GM19395 (cell line): ENCODE results near the gene PLD6.
A peak's percentile ranks its signal among the peaks of the same experiment; 100 is the strongest.
"Not testable (repeated sequence)": the region's sequence is repeated elsewhere in the genome, so short reads cannot be mapped to it uniquely, and the experiment has no call there.

Experiments
- ATAC-seq: cut with Tn5 transposase; IDR thresholded peaks from one replicate; pipeline ENCODE4 v1.9.1; 2021; ENCODE audit warnings: mild to moderate bottlenecking, moderate library complexity; ENCODE audit not compliant: unreplicated experiment

Gene PLD6

DNA sequence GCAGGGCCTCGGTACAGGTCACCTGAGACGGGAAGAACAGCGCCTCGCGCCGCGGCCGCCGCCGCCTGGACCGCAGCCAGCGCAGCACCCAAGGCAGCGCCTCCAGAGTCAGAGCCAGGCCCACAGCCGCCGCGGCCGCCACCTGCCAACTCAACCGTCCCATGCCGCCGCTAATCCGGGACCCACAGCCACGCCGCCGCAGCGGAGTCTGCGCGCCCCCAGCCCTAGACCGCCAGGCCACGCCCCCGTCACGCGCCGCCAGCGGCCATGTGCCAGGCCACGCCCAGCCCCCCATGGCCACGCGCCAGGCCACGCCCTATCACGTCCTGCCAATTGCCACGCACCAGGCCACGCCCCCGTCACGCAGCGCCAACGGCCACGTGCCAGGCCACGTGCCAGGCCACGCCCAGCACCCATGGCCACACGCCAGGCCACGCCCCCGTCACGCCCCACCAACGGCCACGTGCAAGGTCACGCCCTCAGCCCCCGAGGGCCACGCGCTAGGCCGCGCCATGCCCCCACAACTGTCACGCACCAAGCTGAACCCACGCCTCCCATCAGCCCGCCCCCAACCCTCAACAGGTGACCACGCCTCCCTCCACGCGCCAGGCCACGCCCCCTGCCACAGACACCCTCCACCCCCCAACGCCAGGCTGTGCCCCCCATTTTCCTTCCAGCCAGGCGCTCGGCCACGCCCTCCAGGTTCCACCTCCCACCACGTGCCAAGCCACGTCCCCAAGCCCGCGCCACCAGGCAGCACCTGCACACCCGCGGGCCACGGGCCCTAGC is at the start of gene PLD6:
PLD6 (minus strand) TSS at position 210 of the 789 bp plus-strand sequence; CDS start at position 163, 47 bp downstream.
- ATAC-seq: peak; percentile 65

DNA sequence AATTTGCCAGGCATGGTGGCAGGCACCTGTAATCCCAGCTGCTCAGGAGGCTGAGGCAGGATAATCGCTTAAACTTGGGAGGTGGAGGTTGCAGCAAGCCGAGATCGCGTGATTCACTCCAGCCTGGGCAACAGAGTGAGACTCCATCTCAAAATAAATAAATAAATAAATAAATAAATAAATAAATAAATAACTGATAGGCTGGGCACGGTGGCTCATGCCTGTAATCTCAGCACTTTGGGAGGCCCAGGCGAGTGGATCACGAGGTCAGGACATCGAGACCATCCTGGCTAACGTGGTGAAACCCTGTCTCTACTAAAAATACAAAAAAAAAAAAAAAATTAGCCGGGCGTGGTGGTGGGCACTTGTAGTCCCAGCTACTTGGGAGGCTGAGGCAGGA is 49.6 kb upstream of the PLD6 start:
- ATAC-seq: not testable (repeated sequence)

GRCh38 chr17:17254036-17254435 is 47.9 kb upstream of the PLD6 start:
- ATAC-seq: no peak

DNA sequence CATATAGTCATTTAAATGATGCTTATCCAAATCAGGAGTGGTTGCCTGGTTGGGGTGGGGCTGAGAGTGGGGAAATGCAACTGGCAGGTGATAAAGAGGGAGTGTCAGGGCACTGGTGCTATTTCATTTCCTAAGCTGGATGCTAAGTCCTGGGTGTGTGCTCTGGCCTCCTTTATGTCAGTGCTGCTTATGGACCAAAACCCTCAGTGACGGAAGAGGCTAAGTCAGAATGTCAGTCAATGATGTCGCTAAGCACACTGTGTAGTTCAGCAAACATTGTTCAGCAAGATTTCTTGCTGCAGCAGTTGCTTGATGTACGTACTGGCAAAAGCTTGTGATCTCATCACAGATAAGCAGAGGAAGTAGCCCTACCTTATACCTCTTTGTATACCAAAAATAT is 47.3 kb upstream of the PLD6 start:
- no peak for ATAC-seq

GRCh38 chr17:17252149-17252661 is 46.1 kb upstream of the PLD6 start:
- no peak for ATAC-seq

DNA sequence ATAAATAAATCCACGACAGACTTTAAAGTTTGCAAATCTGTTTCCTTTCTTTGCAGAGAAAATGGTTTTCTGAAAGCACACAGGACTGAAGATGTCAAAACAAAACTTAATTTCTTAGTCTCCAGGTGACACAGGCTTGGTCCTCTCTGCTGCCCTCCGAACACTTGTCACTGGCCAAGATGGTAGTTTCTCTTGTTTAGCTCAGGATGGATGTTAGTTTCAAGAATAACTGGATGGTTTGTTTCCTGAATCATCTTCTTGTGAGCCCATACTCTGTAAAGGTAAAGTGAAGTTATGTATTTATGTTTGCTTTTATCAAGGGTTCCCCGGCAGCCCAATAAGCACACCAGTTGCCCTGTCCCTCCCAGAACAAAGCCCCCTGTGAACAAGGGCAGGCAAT is 40.7 kb upstream of the PLD6 start:
- no peak for ATAC-seq

DNA sequence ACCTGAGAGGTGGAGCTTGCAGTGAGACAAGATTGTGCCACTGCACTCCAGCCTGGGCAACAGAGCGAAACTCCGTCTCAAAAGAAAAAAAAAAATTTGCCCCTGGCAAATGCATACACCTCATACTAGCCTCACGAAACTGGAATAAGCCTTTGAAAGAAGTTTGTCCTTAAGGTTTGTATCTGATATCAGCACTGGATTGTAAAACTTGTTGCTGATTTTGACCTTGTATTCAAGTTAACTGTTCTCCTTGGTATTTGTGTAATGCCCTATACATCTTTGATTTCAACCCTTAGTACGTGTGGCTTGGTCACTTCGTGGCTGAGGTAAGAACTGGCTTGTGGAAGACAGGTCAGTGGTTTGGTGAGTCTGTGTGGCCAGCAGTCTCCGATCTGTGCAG is 37.0 kb upstream of the PLD6 start:
- ATAC-seq: no peak

DNA sequence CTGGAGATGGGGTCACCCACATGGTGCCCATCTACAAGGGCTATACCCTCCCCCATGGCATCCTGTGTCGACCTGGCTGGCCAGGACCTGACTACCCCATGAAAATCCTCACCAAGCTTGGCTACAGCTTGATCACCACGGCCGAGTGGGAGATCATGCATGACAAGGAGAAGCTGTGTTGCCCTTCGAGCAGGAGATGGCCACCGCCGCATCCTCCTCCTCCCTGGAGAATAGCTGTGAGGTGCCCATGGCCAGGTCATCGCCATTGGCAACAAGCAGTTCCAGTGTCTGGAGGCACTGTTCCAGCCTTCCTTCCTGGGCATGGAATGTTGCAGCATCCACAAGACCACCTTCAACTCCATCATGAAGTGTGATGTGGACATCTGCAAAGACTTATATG is 36.1 kb upstream of the PLD6 start:
- no peak for ATAC-seq

DNA sequence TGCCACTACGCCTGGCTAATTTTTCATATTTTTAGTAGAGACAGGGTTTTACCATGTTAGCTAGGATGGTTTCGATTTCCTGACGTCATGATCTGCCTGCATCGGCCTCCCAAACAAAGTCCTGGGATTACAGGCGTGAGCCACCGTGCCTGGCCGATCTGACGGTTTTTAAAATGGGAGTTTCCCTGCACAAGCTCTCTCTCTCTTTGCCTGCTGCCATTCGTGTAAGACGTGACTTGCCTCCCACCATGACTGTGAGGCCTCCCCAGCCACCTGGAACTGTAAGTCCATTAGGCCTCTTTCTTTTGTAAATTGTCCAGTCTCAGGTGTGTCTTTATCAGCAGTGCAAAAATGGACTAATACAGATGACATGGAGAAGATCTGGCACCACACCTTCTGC is 35.5 kb upstream of the PLD6 start:
- no peak for ATAC-seq

- ATAC-seq: no peak
These were observed 33.7 kb upstream of the PLD6 start for GRCh38 chr17:17239832-17240231.

GRCh38 chr17:17237026-17237799 is 31.1 kb upstream of the PLD6 start, which contains the start of gene FLCN:
Gene FLCN, minus strand, starts transcription at chr17:17237168. Its CDS starts 9,031 bp downstream, at chr17:17228137.
- ATAC-seq: peak; percentile 81

DNA sequence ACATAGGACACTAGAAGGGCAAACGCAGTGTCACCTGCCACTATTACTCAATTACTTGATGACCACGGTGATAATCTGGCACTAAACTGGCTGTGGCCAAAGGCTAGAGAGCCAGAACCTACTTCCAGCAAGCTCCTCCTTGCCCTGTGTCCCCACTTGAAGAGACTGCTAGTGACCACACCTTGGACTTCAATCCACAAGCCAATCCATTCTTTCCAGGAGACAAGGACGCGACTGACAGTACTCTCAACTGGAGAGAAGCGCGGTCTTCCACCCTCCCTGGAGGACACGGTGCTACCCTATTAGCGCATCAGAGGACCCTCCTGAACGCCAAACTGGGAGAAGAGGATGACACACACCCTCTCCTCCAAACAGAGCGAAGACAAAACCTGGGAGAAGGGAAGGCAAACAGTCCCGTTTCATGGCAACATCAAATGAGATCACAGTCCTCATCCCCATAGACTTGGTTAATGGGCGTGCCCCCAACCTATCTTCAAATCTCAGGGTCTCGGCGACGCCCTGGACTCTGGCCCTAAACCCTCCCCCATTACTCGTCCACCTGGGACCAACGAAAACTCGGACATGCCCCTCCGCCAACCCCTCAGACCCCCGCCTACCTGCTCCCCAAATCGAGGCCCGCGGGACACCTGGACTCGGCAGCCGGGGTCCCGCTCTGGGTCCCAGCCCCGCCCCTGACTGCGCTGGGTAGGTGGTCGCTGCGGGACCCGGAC is 30.3 kb upstream of the PLD6 start:
- ATAC-seq: peak; percentile 33

GRCh38 chr17:17235212-17236174 is 29.4 kb upstream of the PLD6 start:
- ATAC-seq: no peak

GRCh38 chr17:17232303-17232621 is 26.1 kb upstream of the PLD6 start:
- no peak for ATAC-seq

DNA sequence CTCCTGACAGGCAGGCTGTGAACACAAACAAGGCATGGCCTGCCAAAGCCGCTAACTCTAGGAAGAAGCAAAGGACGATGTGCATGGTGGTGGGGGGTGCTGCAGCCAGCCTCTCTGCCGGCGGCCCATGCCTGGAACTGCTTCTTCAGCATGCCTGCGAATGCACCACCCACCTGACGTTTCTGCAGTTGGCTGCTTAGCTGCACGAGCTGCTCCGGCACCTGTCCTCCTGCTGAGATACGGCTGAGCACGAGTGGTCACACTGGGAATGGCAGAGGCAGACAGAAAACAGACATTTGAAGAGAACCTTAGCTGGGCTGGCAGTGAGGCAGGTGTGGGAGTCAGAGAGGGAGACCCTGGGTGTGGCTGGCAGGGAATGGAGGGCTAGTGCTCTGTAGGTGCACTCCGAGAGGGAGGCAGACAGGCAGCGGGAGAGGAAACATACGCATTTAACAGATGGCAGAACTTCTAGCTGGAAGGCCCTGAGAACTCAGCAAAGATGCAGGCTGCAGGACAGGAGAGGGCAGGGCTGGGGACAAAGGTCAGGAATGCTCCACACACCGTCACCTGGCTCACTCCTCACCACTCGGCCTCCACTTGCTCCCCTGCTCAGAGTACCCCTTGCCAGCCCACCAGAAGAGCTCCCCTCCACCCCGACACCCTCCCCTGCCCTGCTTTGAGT is 25.6 kb upstream of the PLD6 start:
- ATAC-seq: no peak

DNA sequence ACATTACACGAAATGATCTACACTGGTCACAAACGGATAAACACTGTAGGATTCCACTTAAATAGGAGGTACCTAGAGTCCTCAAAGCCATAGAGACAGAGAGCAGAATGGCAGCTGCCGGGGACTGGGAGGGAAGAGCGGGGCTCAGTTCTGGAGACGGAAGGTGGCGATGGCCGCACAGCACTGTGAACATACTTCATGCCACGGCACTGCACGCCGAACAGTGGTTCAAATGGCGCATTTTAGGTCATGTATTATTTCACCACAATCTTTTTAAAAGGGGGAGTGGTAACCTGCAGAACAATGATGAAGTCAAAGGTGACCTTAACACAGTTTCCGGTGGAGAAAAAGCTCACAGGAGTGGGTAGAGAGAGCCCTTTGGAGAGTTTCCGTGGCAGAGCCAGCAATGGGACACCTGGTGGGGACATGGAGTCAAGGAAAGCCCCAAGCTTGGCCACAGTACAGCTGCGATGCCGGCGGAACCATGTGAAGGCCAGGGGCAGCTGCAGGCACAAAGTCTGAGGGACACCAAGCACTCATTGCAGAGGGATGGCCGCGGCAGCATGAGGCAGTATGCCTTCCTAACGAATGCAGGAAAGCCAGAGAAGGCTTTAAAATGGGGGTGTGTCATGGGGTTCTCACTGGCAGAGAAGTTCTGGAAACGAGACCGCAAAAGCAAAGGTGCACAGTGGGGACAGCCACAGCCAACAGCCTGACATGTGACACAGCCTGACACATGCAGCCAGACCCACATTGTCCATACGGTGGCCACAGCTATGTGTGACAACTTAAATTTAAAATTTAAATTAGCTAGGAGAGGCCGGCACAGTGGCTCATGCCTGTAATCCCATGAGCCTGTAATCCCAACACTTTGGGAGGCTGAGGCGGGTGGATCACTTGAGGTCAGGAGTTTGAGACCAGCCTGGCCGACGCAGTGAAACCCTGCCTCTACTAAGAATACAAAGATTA is 23.6 kb upstream of the PLD6 start:
- ATAC-seq: no peak

- no peak for ATAC-seq
These were observed 22.6 kb upstream of the PLD6 start for GRCh38 chr17:17228521-17229279.
